Liver (tissue), 3 donors: Measurements from ENCODE around the gene CISTR.
"Not testable (repeated sequence)": the region's sequence is repeated elsewhere in the genome, so short reads cannot be mapped to it uniquely, and the experiment has no call there.

Experiments used
- CTCF ChIP-seq: fragments of 150-350 bp; IDR thresholded peaks from 2 replicates; pipeline ENCODE4 v1.5.1; 2017; ENCODE audit warnings: improper control_type of control experiment, low read depth, low read length; ENCODE audit not compliant: missing input control
- GABPA ChIP-seq, 2 donors: IDR thresholded peaks in 1 of 2; conservative IDR thresholded peaks in 1 of 2; 2 replicates each; pipeline ENCODE4 v1.6.1; 2016; ENCODE audit warnings: antibody characterized with exemption in 2 of 2, mild to moderate bottlenecking in 1 of 2, moderate library complexity in 1 of 2
- JUND ChIP-seq, 2 donors: IDR thresholded peaks; 2 replicates each; pipeline ENCODE4 v1.6.1; 2016; ENCODE audit warnings: antibody characterized with exemption in 2 of 2
- MAX ChIP-seq: IDR thresholded peaks from 2 replicates; pipeline ENCODE4 v1.6.1; 2016; ENCODE audit warnings: antibody characterized with exemption
- RXRA ChIP-seq, 2 donors: IDR thresholded peaks; 2 replicates each; pipeline ENCODE4 v1.6.1; 2017 to 2018; ENCODE audit warnings: antibody characterized with exemption in 2 of 2, mild to moderate bottlenecking in 1 of 2
- TAF1 ChIP-seq: conservative IDR thresholded peaks from 2 replicates; pipeline ENCODE4 v1.6.1; 2016; ENCODE audit warnings: antibody characterized with exemption, mild to moderate bottlenecking
- YY1 ChIP-seq: IDR thresholded peaks from 2 replicates; pipeline ENCODE4 v1.6.1; 2016; ENCODE audit warnings: antibody characterized with exemption, mild to moderate bottlenecking
- ZBTB33 ChIP-seq: IDR thresholded peaks from 2 replicates; pipeline ENCODE4 v1.6.1; 2016; ENCODE audit warnings: antibody characterized with exemption
- donor health status: healthy.
- donor health status: healthy.

GRCh38 chr12:53762793-53763192, 11.0 kb upstream of the CISTR start:
- not testable (repeated sequence) for TF ChIP-seq CTCF; MAX; GABPA (IDR thresholded peaks at IDR 0.05 in 1 of 2, conservative IDR thresholded peaks at IDR 0.05 in 1 of 2); YY1; JUND (IDR thresholded peaks at IDR 0.05); TAF1; RXRA (IDR thresholded peaks at IDR 0.05); ZBTB33
